Dendritic cell treated with granulocyte-macrophage colony-stimulating factor and Interleukin-4, amounts not matched to agents 40 ng/mL and 50 ng/mL, for 4 days (primary cell): Measurements from ENCODE around the gene RASAL1.

Experiments used
- H3K27ac Mint-ChIP-seq: one replicate; pipeline ENCODE4 v1.8.0; 2022; ENCODE audit warnings: mild to moderate bottlenecking, mixed read lengths
- H3K27me3 Mint-ChIP-seq: one replicate; pipeline ENCODE4 v1.8.0; 2022; ENCODE audit warnings: mild to moderate bottlenecking, mixed read lengths
- H3K36me3 Mint-ChIP-seq: one replicate; pipeline ENCODE4 v1.8.0; 2022; ENCODE audit warnings: low read depth, mixed read lengths
- H3K4me1 Mint-ChIP-seq: one replicate; pipeline ENCODE4 v1.8.0; 2022; ENCODE audit warnings: low read depth, mixed read lengths
- H3K4me3 Mint-ChIP-seq: one replicate; pipeline ENCODE4 v1.8.0; 2022; ENCODE audit warnings: mild to moderate bottlenecking, moderate library complexity, mixed read lengths
- H3K9me3 Mint-ChIP-seq: one replicate; pipeline ENCODE4 v1.8.0; 2022; ENCODE audit warnings: mixed read lengths
- intact Hi-C: fragments of 100-400 bp; cut with micrococcal nuclease; formaldehyde crosslinking; loops from one replicate; pipeline ENCODE4 v1.15.0; 2022

RASAL1 gene

DNA sequence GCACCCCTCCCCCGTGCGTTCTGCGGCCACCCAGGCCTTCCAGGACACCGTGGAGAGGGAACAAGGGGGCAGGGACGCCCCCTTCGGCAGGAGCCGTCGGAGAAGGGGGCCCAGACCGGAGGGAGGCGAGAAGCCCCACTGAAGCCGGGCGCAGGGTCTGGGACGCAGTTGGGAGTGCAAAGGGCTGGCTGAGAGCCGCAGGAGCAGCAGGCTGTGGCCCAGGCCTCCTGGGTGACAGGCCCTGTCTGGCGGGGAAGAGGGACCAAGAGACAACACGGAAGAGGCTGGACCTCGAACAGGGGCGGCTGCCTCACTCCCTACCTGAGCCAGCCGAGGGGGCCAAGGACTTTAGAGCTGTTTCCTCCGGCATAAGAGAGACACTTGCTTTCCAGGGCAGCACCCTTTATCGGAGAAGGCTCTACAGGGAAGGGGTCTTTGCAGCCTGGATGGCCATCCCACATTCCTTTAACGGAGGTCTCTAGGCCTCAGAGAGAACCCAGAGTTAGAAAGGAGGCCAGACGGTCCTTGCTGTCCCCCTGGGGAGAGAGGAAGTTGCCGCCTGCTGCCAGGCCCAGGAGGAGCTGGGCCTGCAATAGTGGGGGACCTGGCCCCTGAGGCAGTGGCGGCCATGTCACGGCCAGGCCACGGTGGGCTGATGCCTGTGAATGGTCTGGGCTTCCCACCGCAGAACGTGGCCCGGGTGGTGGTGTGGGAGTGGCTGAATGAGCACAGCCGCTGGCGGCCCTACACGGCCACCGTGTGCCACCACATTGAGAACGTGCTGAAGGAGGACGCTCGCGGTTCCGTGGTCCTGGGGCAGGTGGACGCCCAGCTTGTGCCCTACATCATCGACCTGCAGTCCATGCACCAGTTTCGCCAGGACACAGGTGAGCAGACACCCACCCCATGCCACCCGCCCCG, 77.7 kb downstream of the RASAL1 start:
- Mint-ChIP-seq H3K36me3 (no peaks in the 10 kb centered on the region), H3K27ac (no peak overlapping the region), H3K4me1 (no peaks in the 10 kb centered on the region), H3K4me3 (no peak overlapping the region), H3K27me3 (peaks cover 41% of the 10 kb centered on the region), H3K9me3 (no peaks in the 10 kb centered on the region)
- intact Hi-C loops = no loop called here

DNA sequence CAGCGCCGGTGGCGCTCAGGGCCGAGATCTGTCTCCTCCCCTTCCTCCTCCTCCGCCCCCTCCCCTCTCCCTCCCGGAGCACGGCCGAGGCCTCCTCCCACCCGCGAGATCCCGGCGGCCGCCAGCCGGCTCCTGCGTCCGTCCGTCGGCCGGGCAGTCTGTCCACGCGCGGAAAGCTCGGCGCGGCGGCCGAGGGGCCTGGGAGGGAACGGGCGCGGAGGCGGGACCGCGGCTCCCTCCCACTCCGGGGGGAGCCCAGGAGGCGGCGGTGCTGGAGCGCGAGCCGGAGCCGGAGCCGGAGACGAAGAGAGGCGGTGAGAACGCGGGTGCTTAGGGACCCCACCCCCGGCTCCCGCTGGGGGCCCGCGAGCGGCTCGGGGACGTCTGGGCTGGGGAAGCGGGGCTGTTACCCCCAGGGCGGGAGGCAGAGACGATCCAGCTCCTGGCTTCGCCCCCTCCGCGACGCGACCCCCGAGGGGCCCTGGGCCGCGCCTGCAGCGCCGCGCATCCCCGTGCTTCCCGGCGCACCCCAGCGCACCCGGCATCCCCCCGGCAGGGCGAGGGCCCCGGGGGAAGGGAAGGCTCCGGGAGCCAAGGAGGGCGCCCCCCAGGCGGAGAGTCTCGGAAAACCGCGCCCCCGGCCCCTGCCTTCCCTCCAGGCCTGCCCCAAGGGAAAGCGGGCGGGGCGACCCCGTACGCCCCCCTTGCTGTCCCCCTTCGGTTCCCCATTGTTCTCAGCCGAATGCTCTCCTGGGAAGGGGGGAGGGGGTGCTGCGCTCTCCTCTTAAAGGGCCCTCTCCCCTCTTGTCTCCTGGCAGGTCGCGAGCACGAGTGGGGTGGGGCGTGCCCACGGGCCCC, 78.7 kb downstream of the RASAL1 start, which contains the start of gene DTX1:
Gene DTX1 (plus strand): TSS at position 100 of the 858 bp plus-strand sequence. CDS start 1,463 bp downstream, outside the sequence.
- no peaks in the 10 kb centered on the region for H3K36me3 Mint-ChIP-seq
- H3K9me3 Mint-ChIP-seq = no peaks in the 10 kb centered on the region
- H3K27ac Mint-ChIP-seq = no peak within 1 kb of the TSS
- H3K27me3 Mint-ChIP-seq = peaks cover 45% of the 10 kb centered on the region
- no peak within 1 kb of the TSS for H3K4me3 Mint-ChIP-seq
- intact Hi-C loops = no loop called here
- no peaks in the 10 kb centered on the region for H3K4me1 Mint-ChIP-seq

DNA sequence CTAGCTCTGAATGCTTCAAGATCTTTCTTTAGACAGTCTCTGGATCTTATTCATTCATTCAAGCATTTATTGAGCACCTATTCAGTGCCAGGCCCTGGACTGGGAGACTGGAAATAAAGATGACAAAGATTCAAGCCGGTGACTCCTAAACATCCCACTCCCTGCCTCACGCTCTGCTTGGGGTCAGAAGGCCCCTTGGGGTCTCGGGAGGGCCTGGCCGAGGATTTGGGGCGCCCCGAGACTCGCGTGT, 79.3 kb downstream of the RASAL1 start:
- Mint-ChIP-seq H3K4me1 (no peaks in the 10 kb centered on the region), H3K9me3 (no peaks in the 10 kb centered on the region), H3K27me3 (peaks cover 45% of the 10 kb centered on the region), H3K27ac (no peak overlapping the region), H3K4me3 (no peak overlapping the region), H3K36me3 (no peaks in the 10 kb centered on the region)
- intact Hi-C loops = no loop called here

DNA sequence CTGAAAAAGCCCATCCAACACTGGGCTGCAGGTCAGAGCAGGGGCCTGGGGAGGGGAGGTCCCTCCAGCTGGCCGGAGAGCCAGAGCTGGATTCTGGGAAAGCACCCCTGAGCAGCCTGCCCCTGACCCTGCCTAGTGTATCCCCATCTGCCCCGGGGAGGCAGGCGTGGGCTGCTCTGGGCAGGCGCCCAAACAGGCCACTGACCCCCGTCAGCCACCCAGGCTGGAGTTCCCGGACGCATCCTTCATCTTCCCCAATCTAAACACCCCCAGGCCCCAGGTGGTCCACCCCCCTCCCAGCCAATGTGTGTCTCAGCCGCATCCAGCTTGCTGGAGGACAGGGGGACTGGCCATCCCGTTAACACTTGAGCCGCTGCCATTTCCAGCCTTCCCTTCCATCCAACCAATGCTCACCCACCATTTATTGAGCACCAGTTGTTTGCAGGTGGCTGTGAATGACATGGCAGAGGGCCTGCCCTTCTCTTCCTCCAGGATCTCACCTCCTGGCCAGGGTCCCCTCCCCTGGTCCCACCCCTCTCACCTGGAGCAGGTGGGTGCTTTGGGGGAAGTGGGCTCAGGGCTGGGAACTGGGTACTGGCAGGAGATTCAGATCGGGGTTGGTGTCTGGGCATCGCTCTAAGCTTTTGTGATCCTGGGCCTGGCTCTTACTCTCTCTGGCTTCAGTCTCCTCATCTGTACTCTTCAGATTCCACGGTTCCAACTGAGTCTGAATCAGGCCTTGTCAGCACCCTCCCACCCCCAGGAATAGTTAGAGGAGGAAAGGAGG, 79.8 kb downstream of the RASAL1 start:
- Mint-ChIP-seq H3K9me3 (no peaks in the 10 kb centered on the region), H3K4me1 (no peaks in the 10 kb centered on the region), H3K27ac (no peak overlapping the region), H3K36me3 (no peaks in the 10 kb centered on the region), H3K4me3 (no peak overlapping the region), H3K27me3 (peaks cover 41% of the 10 kb centered on the region)
- intact Hi-C loops = no loop called here

DNA sequence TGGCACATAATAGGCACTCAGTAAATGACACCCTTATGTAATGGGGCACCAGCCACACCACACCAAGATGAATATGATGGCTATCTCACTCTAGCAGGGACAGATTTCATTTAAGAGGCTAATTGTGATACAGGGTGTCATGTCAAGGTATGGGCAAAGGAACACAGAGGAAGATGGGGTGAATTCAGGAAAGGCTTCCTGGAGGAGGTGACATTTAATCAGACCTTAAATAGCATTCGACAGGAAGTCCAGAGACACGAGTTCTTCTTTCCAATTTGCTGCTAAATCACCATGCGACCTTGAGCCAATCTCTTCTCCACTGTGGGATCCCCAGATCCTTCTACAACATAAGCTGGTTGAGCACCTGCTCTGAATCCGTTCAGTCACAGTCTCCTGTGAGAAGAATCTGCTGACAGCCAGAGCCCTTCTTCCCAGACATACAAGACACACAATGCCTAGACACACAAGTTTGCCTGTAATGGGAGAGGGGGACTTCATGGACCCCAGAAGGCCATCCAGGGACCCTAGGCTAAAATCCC, 80.5 kb downstream of the RASAL1 start:
- no peak overlapping the region for H3K4me3 Mint-ChIP-seq
- H3K4me1 Mint-ChIP-seq = no peaks in the 10 kb centered on the region

DNA sequence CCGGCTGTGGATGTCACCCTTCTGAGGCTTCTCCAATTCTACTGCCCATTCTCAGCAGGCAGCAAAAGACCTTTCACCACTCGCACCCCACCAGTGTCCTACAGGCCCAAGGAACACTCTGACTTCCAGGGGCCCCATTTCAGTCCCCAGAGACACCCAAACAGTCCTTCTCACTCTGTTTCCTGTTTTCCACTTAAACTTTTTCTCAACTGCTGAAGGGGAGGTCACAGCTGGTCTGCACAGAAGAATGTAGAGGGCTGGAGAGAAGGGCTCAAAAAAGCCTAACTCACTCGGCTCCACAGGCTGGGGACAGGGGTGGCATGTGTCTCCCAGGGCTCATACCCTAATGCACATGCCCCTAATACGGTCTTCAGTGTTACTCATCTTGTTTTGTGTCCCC, 83.2 kb downstream of the RASAL1 start:
- peaks cover 58% of the 10 kb centered on the region for H3K27me3 Mint-ChIP-seq
- H3K4me3 Mint-ChIP-seq = no peak overlapping the region
- intact Hi-C loops = no loop called here
- no peaks in the 10 kb centered on the region for H3K36me3 Mint-ChIP-seq
- H3K4me1 Mint-ChIP-seq = no peaks in the 10 kb centered on the region
- H3K27ac Mint-ChIP-seq = no peak overlapping the region
- no peaks in the 10 kb centered on the region for H3K9me3 Mint-ChIP-seq

More for the DNA sequence above, 80.5 kb downstream of the RASAL1 start:
- no peak overlapping the region for H3K27ac Mint-ChIP-seq
- H3K9me3 Mint-ChIP-seq = no peaks in the 10 kb centered on the region
- intact Hi-C loops = no loop called here
- H3K27me3 Mint-ChIP-seq = peaks cover 48% of the 10 kb centered on the region
- H3K36me3 Mint-ChIP-seq = no peaks in the 10 kb centered on the region

DNA sequence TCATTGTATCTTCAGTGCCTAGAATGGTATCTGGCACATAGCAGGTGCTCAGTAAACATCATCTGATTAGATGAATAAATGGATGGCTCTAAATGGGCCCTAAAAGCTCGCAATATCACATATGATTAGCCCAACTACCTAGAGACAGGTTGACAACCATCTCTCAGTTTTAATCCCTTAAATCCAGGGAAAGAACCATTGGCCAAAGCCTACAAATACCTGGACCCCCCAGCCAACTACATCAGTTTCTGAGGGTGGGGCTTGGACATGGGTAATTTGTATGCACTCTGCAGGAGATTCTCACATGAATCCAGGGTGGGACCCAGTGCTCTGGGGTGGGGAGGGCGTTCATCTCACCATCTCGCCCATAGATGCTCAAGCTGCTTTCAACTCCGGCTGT, 83.8 kb downstream of the RASAL1 start:
- no peaks in the 10 kb centered on the region for H3K9me3 Mint-ChIP-seq
- peaks cover 60% of the 10 kb centered on the region for H3K27me3 Mint-ChIP-seq
- no peaks in the 10 kb centered on the region for H3K4me1 Mint-ChIP-seq
- intact Hi-C loops = loop anchor here (2.0 kb wide), 1 partner anchor 43 kb away; no protein-coding TSS in a partner anchor
- H3K27ac Mint-ChIP-seq = no peak overlapping the region
- no peaks in the 10 kb centered on the region for H3K36me3 Mint-ChIP-seq
- H3K4me3 Mint-ChIP-seq = no peak overlapping the region

DNA sequence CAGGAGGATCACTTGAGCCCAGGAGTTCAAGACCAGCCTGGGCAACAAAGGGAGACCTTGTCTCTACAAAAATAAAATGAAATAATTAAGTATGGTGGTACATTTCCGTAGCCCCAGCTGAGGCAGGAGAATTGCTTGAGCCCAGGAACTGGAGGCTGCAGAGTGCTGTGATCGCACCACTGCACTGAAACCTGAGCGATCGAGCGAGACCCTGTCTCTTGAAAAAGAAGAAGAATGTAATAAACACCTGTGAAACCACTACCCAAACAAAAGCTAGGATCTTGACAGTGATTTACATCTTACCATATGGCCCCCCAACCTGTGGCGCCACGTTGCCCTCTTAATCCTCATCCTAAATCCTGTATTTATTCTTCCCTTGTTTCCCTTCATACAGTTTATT, 84.8 kb downstream of the RASAL1 start:
- H3K27ac Mint-ChIP-seq = no peak overlapping the region
- no peaks in the 10 kb centered on the region for H3K36me3 Mint-ChIP-seq
- H3K4me1 Mint-ChIP-seq = no peaks in the 10 kb centered on the region

DNA sequence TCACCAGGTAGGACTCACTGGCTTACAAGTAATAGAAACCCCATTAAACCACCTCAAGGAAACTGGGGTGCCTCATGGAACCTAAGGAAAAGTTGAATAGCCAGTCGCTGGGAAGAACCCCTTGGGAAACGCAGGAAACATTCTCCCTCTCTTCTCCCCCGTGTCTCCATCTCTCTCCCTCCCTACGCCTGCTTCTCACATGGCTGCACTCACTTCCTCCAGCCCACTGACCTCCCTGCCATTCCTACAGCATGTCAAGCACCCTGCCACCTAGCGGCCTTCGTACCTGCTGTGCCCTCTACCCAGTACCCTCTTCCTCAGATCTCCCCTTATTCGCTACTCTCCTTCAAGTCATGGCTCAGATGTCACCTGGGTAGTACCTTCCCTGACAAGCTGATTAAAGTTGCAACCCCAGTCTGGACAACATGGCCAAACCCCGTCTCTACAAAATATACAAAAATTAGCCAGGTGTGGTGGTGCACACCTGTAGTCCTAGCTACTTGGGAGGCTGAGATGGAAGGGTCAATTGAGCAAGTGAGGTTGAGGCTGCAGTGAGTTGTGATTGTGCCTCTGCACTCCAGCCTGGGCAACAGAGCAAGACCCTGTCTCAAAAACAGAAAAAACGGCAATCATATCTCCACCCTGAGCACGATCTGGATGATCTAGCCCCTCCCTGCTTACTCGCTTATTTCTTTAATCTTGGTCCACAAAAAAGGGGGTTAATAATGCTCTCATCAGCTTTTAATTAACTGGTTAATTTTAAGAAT, 85.4 kb downstream of the RASAL1 start:
- Mint-ChIP-seq H3K4me3 (no peak overlapping the region), H3K27me3 (peaks cover 46% of the 10 kb centered on the region), H3K27ac (no peak overlapping the region), H3K9me3 (no peaks in the 10 kb centered on the region), H3K4me1 (no peaks in the 10 kb centered on the region), H3K36me3 (no peaks in the 10 kb centered on the region)
- intact Hi-C loops = loop anchor here (2.0 kb wide), 1 partner anchor 45 kb away; no protein-coding TSS in a partner anchor

More for the DNA sequence above, 84.8 kb downstream of the RASAL1 start:
- intact Hi-C loops = loop anchor here (2.0 kb wide), 1 partner anchor 44 kb away; no protein-coding TSS in a partner anchor
- Mint-ChIP-seq H3K27me3 (peaks cover 52% of the 10 kb centered on the region), H3K4me3 (no peak overlapping the region), H3K9me3 (no peaks in the 10 kb centered on the region)
